ENCODE results near the gene TRPV2.
"Not testable (repeated sequence)": the region's sequence is repeated elsewhere in the genome, so short reads cannot be mapped to it uniquely, and the experiment has no call there.

The TRPV2 gene

GRCh38 chr17:16384557-16384956, 30.8 kb upstream of the TRPV2 start:
- Histone ChIP-seq H3K36me3 (peaks cover 21 to 24% (median 22%) of the 10 kb centered on the region in 3 donors), H3K27ac (no peak overlapping the region), H3K4me3 (no peak overlapping the region), H3K4me1 (peaks cover 0 to 48% (median 33%) of the 10 kb centered on the region in 4 donors), H3K9me3 (no peaks in the 10 kb centered on the region), H3K27me3 (no peaks in the 10 kb centered on the region)
- no peak for DNase-seq
- intact Hi-C loops (cut with DNase I; ENCODE audit: low total_unique reads), result no loop called here
- TF ChIP-seq CTCF (IDR thresholded peaks at IDR 0.05), result no peak

- Histone ChIP-seq H3K4me3 (peak overlapping the region; percentile 44 to 50), H3K4me1 (peaks cover 0 to 46% (median 33%) of the 10 kb centered on the region in 4 donors), H3K36me3 (peaks cover 21 to 24% (median 22%) of the 10 kb centered on the region in 3 donors)
- H3K27me3 ChIP-seq, DNase-seq, H3K9me3 ChIP-seq, H3K27ac ChIP-seq: not testable (repeated sequence)
- intact Hi-C loops (cut with DNase I; ENCODE audit: low total_unique reads), result loop anchor here (5.0 kb wide), 1 partner anchor 51 kb away; no protein-coding TSS in a partner anchor
Measured at GRCh38 chr17:16386126-16386507, 29.3 kb upstream of the TRPV2 start.

- DNase-seq, result no peak
- Histone ChIP-seq H3K9me3 (no peaks in the 10 kb centered on the region), H3K4me3 (no peak overlapping the region), H3K4me1 (peaks cover 0 to 13% (median 4%) of the 10 kb centered on the region in 4 donors), H3K27ac (no peak overlapping the region), H3K27me3 (no peaks in the 10 kb centered on the region), H3K36me3 (no peaks in the 10 kb centered on the region)
- TF ChIP-seq CTCF (IDR thresholded peaks at IDR 0.05), result no peak
- intact Hi-C loops (cut with DNase I; ENCODE audit: low total_unique reads), result no loop called here
Measured at GRCh38 chr17:16391451-16391850, 23.9 kb upstream of the TRPV2 start.

GRCh38 chr17:16392491-16392890, 22.9 kb upstream of the TRPV2 start:
- intact Hi-C loops (cut with DNase I; ENCODE audit: low total_unique reads); H3K4me1 ChIP-seq; H3K4me3 ChIP-seq; H3K9me3 ChIP-seq; DNase-seq; H3K27me3 ChIP-seq; H3K36me3 ChIP-seq; H3K27ac ChIP-seq: not testable (repeated sequence)

- intact Hi-C loops (cut with DNase I; ENCODE audit: low total_unique reads); H3K36me3 ChIP-seq; H3K27me3 ChIP-seq; DNase-seq; H3K4me1 ChIP-seq; H3K4me3 ChIP-seq; H3K9me3 ChIP-seq: not testable (repeated sequence)
- H3K27ac ChIP-seq, result peak overlapping the region; percentile 33 to 56
Measured at GRCh38 chr17:16395887-16396286, 19.5 kb upstream of the TRPV2 start.

- H3K36me3 ChIP-seq; intact Hi-C loops (cut with DNase I; ENCODE audit: low total_unique reads); DNase-seq; H3K9me3 ChIP-seq; H3K27me3 ChIP-seq; H3K4me3 ChIP-seq; H3K4me1 ChIP-seq: not testable (repeated sequence)
- peak overlapping the region; percentile 33 to 56 for H3K27ac ChIP-seq
Measured at GRCh38 chr17:16396693-16397092, 18.7 kb upstream of the TRPV2 start.

GRCh38 chr17:16398270-16399267, 16.8 kb upstream of the TRPV2 start:
- Histone ChIP-seq H3K36me3 (no peaks in the 10 kb centered on the region), H3K27me3 (no peaks in the 10 kb centered on the region), H3K9me3 (no peaks in the 10 kb centered on the region), H3K4me1 (peaks cover 0 to 8% (median 0%) of the 10 kb centered on the region in 4 donors), H3K4me3 (no peak overlapping the region), H3K27ac (no peak overlapping the region)
- intact Hi-C loops (cut with DNase I; ENCODE audit: low total_unique reads), result no loop called here
- DNase-seq, result no peak
- TF ChIP-seq CTCF (IDR thresholded peaks at IDR 0.05), result no peak

- H3K4me1 ChIP-seq, result peaks cover 0 to 33% (median 17%) of the 10 kb centered on the region in 4 donors
- H3K9me3 ChIP-seq; H3K36me3 ChIP-seq; H3K4me3 ChIP-seq; DNase-seq; H3K27me3 ChIP-seq; intact Hi-C loops (cut with DNase I; ENCODE audit: low total_unique reads): not testable (repeated sequence)
- peak overlapping the region; percentile 47 to 55 for H3K27ac ChIP-seq
Measured at GRCh38 chr17:16403847-16404246, 11.5 kb upstream of the TRPV2 start.
